Measurements from ENCODE around the gene VILL.

DNA sequence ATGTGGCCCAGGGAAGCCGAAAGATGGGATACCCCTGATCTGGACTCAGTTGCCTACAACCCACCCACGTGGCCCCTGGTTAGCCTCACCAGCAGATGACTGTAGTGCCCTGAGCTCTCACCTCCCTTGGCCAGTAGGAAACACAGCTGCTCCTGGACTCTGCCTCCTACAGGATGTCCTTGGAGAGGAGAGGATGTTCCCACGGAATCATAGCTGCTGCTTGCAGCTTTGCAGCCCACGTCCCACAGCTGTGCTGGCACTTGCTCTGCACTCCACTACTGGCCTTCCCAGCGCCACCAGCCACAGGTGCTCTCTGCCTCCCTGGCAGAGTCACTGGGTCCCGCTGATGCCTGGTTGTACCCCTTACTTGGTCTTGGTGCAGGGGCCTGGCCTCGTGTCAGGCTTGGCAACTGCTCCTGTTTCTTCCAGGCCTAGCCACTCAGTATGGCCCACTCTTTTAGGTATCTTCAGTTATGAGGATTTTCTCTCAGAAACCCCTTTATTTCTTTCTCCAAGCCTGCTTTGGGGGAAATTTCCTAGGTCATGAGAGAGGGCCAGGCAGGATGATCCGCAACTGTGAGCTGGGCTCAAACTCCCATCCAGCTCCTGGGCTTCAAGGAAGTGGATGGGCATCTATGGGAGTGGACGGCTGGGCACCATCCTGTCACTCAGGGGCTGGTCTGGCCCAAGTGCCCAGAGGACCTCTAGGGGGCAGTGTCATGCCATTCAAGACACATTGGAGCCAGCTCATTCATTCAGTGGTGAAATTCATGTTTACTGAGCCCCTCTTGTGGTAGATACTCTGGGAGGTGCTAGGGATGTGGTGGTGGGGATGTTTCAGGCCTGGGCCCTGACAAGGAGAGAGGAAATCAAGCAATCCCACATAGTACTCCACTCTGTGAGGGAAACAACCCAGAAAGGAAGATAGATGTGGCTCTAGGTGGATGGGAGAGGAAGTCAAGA is 16.2 kb upstream of the VILL start:
- TF ChIP-seq CTCF (IDR thresholded peaks at IDR 0.05): peak; percentile 78 to 90 (median 86)
- no peak for TF ChIP-seq POLR2A (IDR thresholded peaks at IDR 0.05)

Measured in body of pancreas (tissue), 4 donors.